ENCODE measurements around the gene SORBS2. TPM values are rescaled to one million over a fixed set of nuclear protein-coding genes. Genes with fewer than 3 reads are reported as not detected.

The SORBS2 gene
- polyA plus RNA-seq, 1 donor from 2014 or later = 46.0 TPM

- no peaks in the 10 kb centered on the region for H4K20me1 ChIP-seq (ENCODE audit: insufficient read depth)
- no peaks in the 10 kb centered on the region for H3K36me3 ChIP-seq (ENCODE audit: insufficient read depth, low read length)
- no peak overlapping the region for H3K4me2 ChIP-seq (ENCODE audit: low read length)
- TF ChIP-seq TAF1 (IDR thresholded peaks at IDR 0.05; ENCODE audit: low read depth) (no peak), CTCF (IDR thresholded peaks at IDR 0.05; ENCODE audit: poor library complexity, severe bottlenecking) (no peak), MXI1 (conservative IDR thresholded peaks at IDR 0.05; ENCODE audit: poor library complexity, severe bottlenecking) (no peak), SMC3 (conservative IDR thresholded peaks at IDR 0.05; ENCODE audit: poor library complexity) (no peak), POLR2AphosphoS5 (IDR thresholded peaks at IDR 0.05) (no peak), RAD21 (conservative IDR thresholded peaks at IDR 0.05) (no peak), EP300 (conservative IDR thresholded peaks at IDR 0.05; ENCODE audit: poor library complexity, severe bottlenecking) (no peak), REST (IDR thresholded peaks at IDR 0.05; ENCODE audit: borderline replicate concordance) (no peak), EZH2 (IDR thresholded peaks at IDR 0.05; ENCODE audit: borderline replicate concordance, insufficient read depth, low read length, poor library complexity, severe bottlenecking) (no peak)
- H3K9ac ChIP-seq (ENCODE audit: low read length) = no peak overlapping the region
- H3K9me2 ChIP-seq (ENCODE audit: insufficient read depth, low read length) = no peaks in the 10 kb centered on the region
- no peak overlapping the region for H2AFZ ChIP-seq (ENCODE audit: low read depth, low read length)
- H3K27ac ChIP-seq (ENCODE audit: low read length) = no peak overlapping the region
- H3K4me3 ChIP-seq (ENCODE audit: low read length) = no peak overlapping the region
- H3K9me3 ChIP-seq (ENCODE audit: low read length) = no peaks in the 10 kb centered on the region
- no peaks in the 10 kb centered on the region for H3F3A ChIP-seq (ENCODE audit: insufficient read depth, low read length, poor library complexity, severe bottlenecking)
- H3K27me3 ChIP-seq (ENCODE audit: insufficient read depth, low read depth, low read length) = no peaks in the 10 kb centered on the region
- no peaks in the 10 kb centered on the region for H3K79me2 ChIP-seq (replicated peaks; ENCODE audit: insufficient read depth, low read length)
Measured at GRCh38 chr4:185685804-185686203, 126.2 kb downstream of the SORBS2 start.

- H3K9ac ChIP-seq (ENCODE audit: low read length) = no peak overlapping the region
- no peak overlapping the region for H3K27ac ChIP-seq (ENCODE audit: low read length)
- no peaks in the 10 kb centered on the region for H3K9me3 ChIP-seq (ENCODE audit: low read length)
- no peak overlapping the region for H3K4me3 ChIP-seq (ENCODE audit: low read length)
- H3K4me2 ChIP-seq (ENCODE audit: low read length) = no peak overlapping the region
- no peaks in the 10 kb centered on the region for H3F3A ChIP-seq (ENCODE audit: insufficient read depth, low read length, poor library complexity, severe bottlenecking)
- H3K36me3 ChIP-seq (ENCODE audit: insufficient read depth, low read length) = peaks cover 5% of the 10 kb centered on the region
- no peak overlapping the region for H2AFZ ChIP-seq (ENCODE audit: low read depth, low read length)
- H3K9me2 ChIP-seq (ENCODE audit: insufficient read depth, low read length) = no peaks in the 10 kb centered on the region
- no peaks in the 10 kb centered on the region for H4K20me1 ChIP-seq (ENCODE audit: insufficient read depth)
- no peaks in the 10 kb centered on the region for H3K79me2 ChIP-seq (replicated peaks; ENCODE audit: insufficient read depth, low read length)
- no peak for TF ChIP-seq TAF1 (IDR thresholded peaks at IDR 0.05; ENCODE audit: low read depth)
- no peak for TF ChIP-seq EP300 (conservative IDR thresholded peaks at IDR 0.05; ENCODE audit: poor library complexity, severe bottlenecking)
- TF ChIP-seq SMC3 (conservative IDR thresholded peaks at IDR 0.05; ENCODE audit: poor library complexity) = no peak
- TF ChIP-seq REST (IDR thresholded peaks at IDR 0.05; ENCODE audit: borderline replicate concordance) = no peak
- TF ChIP-seq POLR2AphosphoS5 (IDR thresholded peaks at IDR 0.05) = no peak
- no peak for TF ChIP-seq RAD21 (conservative IDR thresholded peaks at IDR 0.05)
- no peak for TF ChIP-seq EZH2 (IDR thresholded peaks at IDR 0.05; ENCODE audit: borderline replicate concordance, insufficient read depth, low read length, poor library complexity, severe bottlenecking)
- no peak for TF ChIP-seq CTCF (IDR thresholded peaks at IDR 0.05; ENCODE audit: poor library complexity, severe bottlenecking)
- TF ChIP-seq MXI1 (conservative IDR thresholded peaks at IDR 0.05; ENCODE audit: poor library complexity, severe bottlenecking) = no peak
- no peaks in the 10 kb centered on the region for H3K27me3 ChIP-seq (ENCODE audit: insufficient read depth, low read depth, low read length)
Measured at GRCh38 chr4:185683896-185684295, 128.1 kb downstream of the SORBS2 start.
